DOHH2 (cell line): ENCODE data around the gene NAGS.

Experiments
- CTCF ChIP-seq: fragments of 200-600 bp; sonication (generic); IDR thresholded peaks from one replicate; pipeline ENCODE4 v1.5.1; 2014; ENCODE audit warnings: antibody characterized with exemption, mild to moderate bottlenecking, low read depth, low read length; ENCODE audit not compliant: poor library complexity, severe bottlenecking
- EZH2phosphoT487 ChIP-seq: fragments of 200-600 bp; sonication (generic); IDR thresholded peaks from 2 replicates; pipeline ENCODE4 v1.6.1; 2017; ENCODE audit warnings: borderline replicate concordance, mild to moderate bottlenecking, antibody characterized with exemption, low read length, moderate library complexity, mixed read lengths

DNA sequence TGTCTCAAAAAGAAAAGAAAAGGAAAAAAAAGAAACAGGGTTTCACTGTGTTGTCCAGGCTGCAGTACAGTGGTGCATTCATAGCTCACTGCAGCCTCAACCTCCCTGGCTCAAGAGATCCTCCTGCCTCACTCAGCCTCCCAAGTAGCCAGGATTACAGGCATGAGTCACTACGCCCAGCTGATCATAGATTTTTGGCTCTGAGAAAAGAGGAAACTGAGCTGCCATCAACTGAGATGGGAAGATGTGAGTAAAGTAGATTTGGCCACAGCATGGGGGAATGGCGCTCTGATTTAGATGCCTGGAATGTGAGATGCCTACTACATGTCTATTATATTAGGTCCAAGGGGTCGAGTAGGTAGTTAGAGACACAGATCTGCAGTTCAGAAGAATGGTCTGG lies 5.9 kb upstream of the NAGS start:
- no peak for TF ChIP-seq CTCF
- no peak for TF ChIP-seq EZH2phosphoT487
